ENCODE measurements around the gene WRAP73. TPM values are rescaled to one million over a fixed set of nuclear protein-coding genes. Genes with fewer than 3 reads are reported as not detected.

WRAP73 gene
- total and polyA plus RNA-seq, 12 donors: 5.1 to 29.6 (median 18.1) TPM

DNA sequence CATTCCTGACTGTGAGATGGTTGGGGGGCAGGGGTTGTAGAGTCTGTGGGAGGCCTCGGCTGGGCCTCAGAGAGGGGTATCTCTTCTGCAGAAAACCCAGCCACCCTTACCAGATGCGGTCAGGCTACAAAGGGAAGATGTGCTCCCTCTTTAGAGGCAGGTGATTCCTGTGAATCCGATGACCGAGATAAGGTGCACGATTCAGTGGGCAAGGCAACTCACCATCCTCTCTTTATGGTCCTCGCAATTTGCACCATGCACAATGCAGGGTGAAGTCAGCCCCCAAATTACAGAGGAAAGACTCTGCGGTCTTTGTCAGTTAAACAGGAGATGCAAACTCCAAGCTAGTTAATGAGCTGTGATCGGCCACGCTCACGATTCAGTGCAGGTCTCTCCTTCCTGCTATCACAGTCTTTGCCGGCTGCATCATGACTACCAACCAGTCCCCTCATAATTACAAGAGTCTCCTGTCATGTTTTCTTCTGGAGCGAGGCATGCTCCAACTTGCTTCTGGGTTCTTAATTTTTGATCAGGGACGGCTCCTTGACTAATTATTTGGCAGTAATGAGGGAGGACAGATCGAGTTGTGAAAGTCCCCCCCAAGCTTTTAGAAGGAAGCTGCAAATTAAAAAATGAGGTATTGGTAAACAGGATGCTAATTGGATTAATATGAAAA is 14.9 kb upstream of the WRAP73 start:
- no peak for DNase-seq
- Histone ChIP-seq H3K27me3 (no peaks in the 10 kb centered on the region), H3K9me3 (replicated peaks in 1 of 3) (no peaks in the 10 kb centered on the region), H3K4me3 (no peak overlapping the region), H3K36me3 (replicated peaks in 1 of 2) (no peaks in the 10 kb centered on the region), H3K4me1 (replicated peaks in 1 of 2) (peaks cover 0 to 7% of the 10 kb centered on the region in 2 donors), H3K27ac (no peak overlapping the region)
- TF ChIP-seq POLR2A (IDR thresholded peaks at IDR 0.05): no peak
- WGBS, 4 donors: 89 to 91% (median 90%) methylated on average over 12 to 14 of the region's 14 CpGs
- intact Hi-C loops (cut with DNase I): no loop called here

DNA sequence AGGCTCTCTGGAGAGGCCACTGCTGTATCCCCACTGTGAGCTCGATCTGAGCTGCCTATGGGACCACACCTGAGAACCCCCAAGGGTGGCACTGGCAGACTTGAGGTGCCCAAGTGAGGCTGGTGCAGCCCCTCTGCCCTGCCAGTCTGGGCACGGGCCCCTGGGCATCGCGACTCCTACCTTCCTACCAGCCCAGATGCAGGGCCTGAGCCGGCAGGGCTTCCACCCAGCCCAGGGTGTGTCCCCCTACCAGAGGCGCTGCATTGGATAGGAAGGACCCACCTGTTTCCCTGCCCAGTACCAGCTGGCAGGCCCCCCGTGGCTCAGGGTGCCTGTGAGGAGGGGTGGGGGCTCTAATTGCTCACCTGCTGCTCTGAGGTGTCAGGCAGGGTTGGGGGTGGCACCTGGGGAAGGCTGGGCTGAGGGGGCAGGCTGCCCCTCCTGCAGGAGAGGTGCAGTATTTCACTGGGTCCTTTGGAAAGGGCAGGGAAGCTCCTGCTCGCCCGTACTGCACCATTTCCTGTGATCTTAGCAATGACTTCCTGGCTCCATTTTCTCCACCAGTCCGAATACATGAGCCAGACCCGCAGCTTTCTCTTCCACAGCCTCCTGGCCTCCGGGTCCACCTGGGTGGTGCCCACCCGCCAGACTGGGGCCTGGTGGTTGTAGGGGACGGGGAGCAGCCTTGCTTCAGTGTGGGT is 14.2 kb upstream of the WRAP73 start:
- TF ChIP-seq POLR2A (IDR thresholded peaks at IDR 0.05) (no peak), CTCF (IDR thresholded peaks at IDR 0.05) (no peak)
- peaks cover 0 to 6% of the 10 kb centered on the region in 2 donors for H3K4me1 ChIP-seq (replicated peaks in 1 of 2)
- H3K27me3 ChIP-seq: no peaks in the 10 kb centered on the region
- H3K4me3 ChIP-seq: no peak overlapping the region
- no peak for DNase-seq
- WGBS, 4 donors: 82 to 88% (median 86%) methylated on average over 11 to 14 of the region's 14 CpGs
- intact Hi-C loops (cut with DNase I): no loop called here
- H3K9me3 ChIP-seq (replicated peaks in 1 of 3): no peaks in the 10 kb centered on the region
- no peaks in the 10 kb centered on the region for H3K36me3 ChIP-seq (replicated peaks in 1 of 2)
- H3K27ac ChIP-seq: no peak overlapping the region

- Histone ChIP-seq H3K27ac (no peak overlapping the region), H3K36me3 (replicated peaks in 1 of 2) (no peaks in the 10 kb centered on the region), H3K27me3 (no peaks in the 10 kb centered on the region), H3K4me1 (replicated peaks in 1 of 2) (no peaks in the 10 kb centered on the region), H3K4me3 (no peak overlapping the region), H3K9me3 (replicated peaks in 1 of 3) (no peaks in the 10 kb centered on the region)
- TF ChIP-seq CTCF (IDR thresholded peaks at IDR 0.05): no peak
- TF ChIP-seq POLR2A (IDR thresholded peaks at IDR 0.05): no peak
- no peak for DNase-seq
- intact Hi-C loops (cut with DNase I): no loop called here
- 86 to 92% (median 89%) methylated on average over 16 of the region's 16 CpGs for WGBS, 4 donors
Measured at GRCh38 chr1:3662080-3662671, 12.3 kb upstream of the WRAP73 start.

- 92 to 95% (median 95%) methylated on average over 4 of the region's 4 CpGs for WGBS, 4 donors
- DNase-seq: no peak
- no peaks in the 10 kb centered on the region for H3K27me3 ChIP-seq
- H3K9me3 ChIP-seq (replicated peaks in 1 of 3): no peaks in the 10 kb centered on the region
- H3K4me1 ChIP-seq (replicated peaks in 1 of 2): no peaks in the 10 kb centered on the region
- intact Hi-C loops (cut with DNase I): no loop called here
- no peak overlapping the region for H3K27ac ChIP-seq
- no peaks in the 10 kb centered on the region for H3K36me3 ChIP-seq (replicated peaks in 1 of 2)
- H3K4me3 ChIP-seq: no peak overlapping the region
- TF ChIP-seq POLR2A (IDR thresholded peaks at IDR 0.05) (no peak), CTCF (IDR thresholded peaks at IDR 0.05) (no peak)
Measured at GRCh38 chr1:3661631-3662030, 11.7 kb upstream of the WRAP73 start.

Data from adrenal gland (tissue), 12 donors.